WTC11 (cell line): Measurements from ENCODE around the gene DNASE1L2. TPM values are rescaled to one million over a fixed set of nuclear protein-coding genes. Genes with fewer than 3 reads are reported as not detected.

Source experiments
- AFF4 ChIP-seq: sonication (generic); formaldehyde crosslinking; IDR thresholded peaks from 2 replicates; pipeline ENCODE4 v1.8.1; 2023; ENCODE audit warnings: mild to moderate bottlenecking, missing genetic modification reagents, borderline replicate concordance
- ARID4B ChIP-seq: sonication (generic); formaldehyde crosslinking; IDR thresholded peaks from 2 replicates; pipeline ENCODE4 v1.8.0; 2023; ENCODE audit warnings: missing genetic modification reagents, mild to moderate bottlenecking, borderline replicate concordance
- ATF1 ChIP-seq: sonication (generic); formaldehyde crosslinking; IDR thresholded peaks from 2 replicates; pipeline ENCODE4 v1.8.1; 2023; ENCODE audit warnings: mild to moderate bottlenecking, moderate library complexity, missing genetic modification reagents
- FOXK1 ChIP-seq: sonication (generic); formaldehyde crosslinking; IDR thresholded peaks from 2 replicates; pipeline ENCODE4 v1.8.0; 2022; ENCODE audit warnings: mild to moderate bottlenecking, moderate library complexity, missing genetic modification reagents
- FOXP4 ChIP-seq: sonication (generic); formaldehyde crosslinking; IDR thresholded peaks from 2 replicates; pipeline ENCODE4 v1.8.0; 2022; ENCODE audit warnings: mild to moderate bottlenecking, missing genetic modification reagents
- GRHL2 ChIP-seq: fragments of 250-450 bp; sonication (Bioruptor Pico); IDR thresholded peaks from 2 replicates; pipeline ENCODE4 v1.8.0; 2022; ENCODE audit warnings: mild to moderate bottlenecking, moderate library complexity; ENCODE audit not compliant: insufficient replicate concordance, severe bottlenecking
- HMGA2 ChIP-seq: fragments of 250-450 bp; sonication (Bioruptor Pico); IDR thresholded peaks from 2 replicates; pipeline ENCODE4 v1.4.0; 2021; ENCODE audit warnings: mild to moderate bottlenecking, moderate library complexity
- KAT7 ChIP-seq: sonication (generic); formaldehyde crosslinking; IDR thresholded peaks from 2 replicates; pipeline ENCODE4 v1.8.1; 2023; ENCODE audit warnings: missing genetic modification reagents, mild to moderate bottlenecking, borderline replicate concordance
- PRRX2 ChIP-seq: fragments of 250-450 bp; sonication (Bioruptor Pico); IDR thresholded peaks from 2 replicates; pipeline ENCODE4 v1.8.0; 2021; ENCODE audit warnings: mild to moderate bottlenecking
- SMAD4 ChIP-seq: sonication (generic); formaldehyde crosslinking; IDR thresholded peaks from 2 replicates; pipeline ENCODE4 v1.8.0; 2022; ENCODE audit warnings: mild to moderate bottlenecking, missing genetic modification reagents
- TEAD1 ChIP-seq: sonication (generic); formaldehyde crosslinking; IDR thresholded peaks from 2 replicates; pipeline ENCODE4 v1.8.0; 2022; ENCODE audit warnings: mild to moderate bottlenecking, missing genetic modification reagents
- TP53 ChIP-seq: sonication (generic); formaldehyde crosslinking; IDR thresholded peaks from 2 replicates; pipeline ENCODE4 v1.8.1; 2023; ENCODE audit warnings: mild to moderate bottlenecking, missing genetic modification reagents
- USF2 ChIP-seq: sonication (generic); formaldehyde crosslinking; IDR thresholded peaks from 2 replicates; pipeline ENCODE4 v1.8.1; 2023; ENCODE audit warnings: mild to moderate bottlenecking, missing genetic modification reagents, moderate library complexity
- ZNF416 ChIP-seq: fragments of 250-450 bp; sonication (Bioruptor Pico); IDR thresholded peaks from 2 replicates; pipeline ENCODE4 v1.9.0; 2021; ENCODE audit warnings: mild to moderate bottlenecking, inconsistent platforms
- total RNA-seq: library from RNA; stranded (reverse); gene quantifications from 3 replicates; pipeline ENCODE4 v1.2.3, GENCODE V29; 2021
- TF ChIP-seq, protein P1 (sequence below): sonication (generic); formaldehyde crosslinking; conservative IDR thresholded peaks from 2 replicates; pipeline ENCODE4 v1.8.1; 2022; ENCODE audit warnings: mild to moderate bottlenecking, missing genetic modification reagents
- TF ChIP-seq, protein P2 (sequence below): sonication (generic); formaldehyde crosslinking; IDR thresholded peaks from 2 replicates; pipeline ENCODE4 v1.8.0; 2023; ENCODE audit warnings: mild to moderate bottlenecking, missing genetic modification reagents
- TF ChIP-seq, protein P3 (sequence below): sonication (generic); formaldehyde crosslinking; IDR thresholded peaks from 2 replicates; pipeline ENCODE4 v1.8.1; 2023; ENCODE audit warnings: mild to moderate bottlenecking, moderate library complexity, missing genetic modification reagents
- TF ChIP-seq, protein P4 (sequence below): sonication (generic); formaldehyde crosslinking; IDR thresholded peaks from 2 replicates; pipeline ENCODE4 v1.8.1; 2023; ENCODE audit warnings: mild to moderate bottlenecking, missing genetic modification reagents, moderate library complexity
- TF ChIP-seq, protein P5 (sequence below): sonication (generic); formaldehyde crosslinking; IDR thresholded peaks from 2 replicates; pipeline ENCODE4 v1.8.0; 2022; ENCODE audit warnings: mild to moderate bottlenecking, missing genetic modification reagents

Gene DNASE1L2
- total RNA-seq, 1 experiment from 2014 or later, result 0.66 TPM

DNA sequence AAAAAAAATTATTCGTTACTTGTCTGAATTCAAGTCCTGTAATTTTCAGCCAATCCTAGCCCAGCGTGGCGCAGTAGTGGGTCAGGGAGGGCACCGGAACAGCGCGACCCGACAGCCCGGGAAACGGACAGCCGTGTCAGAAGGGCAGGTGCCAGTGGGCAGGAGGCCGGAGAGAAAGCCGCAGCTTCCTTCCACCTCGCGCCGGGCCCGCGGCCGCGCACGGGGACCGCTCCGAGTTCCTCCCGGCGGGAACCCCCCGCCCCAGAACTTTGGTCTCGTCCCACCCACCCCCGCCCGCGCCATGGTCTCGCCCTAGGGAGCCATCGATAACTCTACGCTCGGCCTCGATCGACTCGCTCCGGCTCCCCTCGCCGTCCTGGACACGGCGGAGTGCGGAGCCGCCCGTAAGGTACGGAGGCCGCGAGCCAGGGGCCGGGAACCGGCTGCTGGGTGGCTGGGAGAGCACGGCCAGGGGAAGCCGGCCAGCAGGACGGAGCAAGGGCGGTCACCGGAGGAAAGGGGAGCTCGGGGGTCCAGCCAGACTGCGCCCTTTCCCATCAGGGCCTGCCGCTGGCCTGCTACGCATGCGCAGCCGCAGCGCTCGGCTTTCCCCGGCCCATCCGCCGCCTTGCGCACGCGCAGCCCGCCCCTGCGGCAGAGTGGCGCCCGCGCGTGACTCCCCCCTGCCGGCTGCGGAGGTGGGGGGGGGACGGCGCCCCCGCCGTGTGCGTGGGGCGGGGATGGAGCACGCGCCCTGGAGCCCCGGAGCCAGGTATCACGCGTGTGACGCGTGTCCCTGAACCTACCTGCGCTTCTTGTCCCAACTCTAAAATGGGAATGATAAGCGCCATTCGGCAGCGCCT, 30.9 kb upstream of the DNASE1L2 start, which contains the start of gene MLST8 (continued):
- TF ChIP-seq AFF4, result no peak
- TF ChIP-seq ZNF416 (CRISPR knock-in tag), result no peak
- TF ChIP-seq SMAD4 (CRISPR knock-in tag), result no peak
- no peak for TF ChIP-seq TEAD1 (CRISPR knock-in tag)
- TF ChIP-seq FOXK1 (CRISPR knock-in tag), result peak; percentile 44
- no peak for TF ChIP-seq GRHL2
- TF ChIP-seq, protein P1, sequence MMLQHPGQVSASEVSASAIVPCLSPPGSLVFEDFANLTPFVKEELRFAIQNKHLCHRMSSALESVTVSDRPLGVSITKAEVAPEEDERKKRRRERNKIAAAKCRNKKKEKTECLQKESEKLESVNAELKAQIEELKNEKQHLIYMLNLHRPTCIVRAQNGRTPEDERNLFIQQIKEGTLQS (CRISPR knock-in tag), result no peak
- TF ChIP-seq, protein P2, sequence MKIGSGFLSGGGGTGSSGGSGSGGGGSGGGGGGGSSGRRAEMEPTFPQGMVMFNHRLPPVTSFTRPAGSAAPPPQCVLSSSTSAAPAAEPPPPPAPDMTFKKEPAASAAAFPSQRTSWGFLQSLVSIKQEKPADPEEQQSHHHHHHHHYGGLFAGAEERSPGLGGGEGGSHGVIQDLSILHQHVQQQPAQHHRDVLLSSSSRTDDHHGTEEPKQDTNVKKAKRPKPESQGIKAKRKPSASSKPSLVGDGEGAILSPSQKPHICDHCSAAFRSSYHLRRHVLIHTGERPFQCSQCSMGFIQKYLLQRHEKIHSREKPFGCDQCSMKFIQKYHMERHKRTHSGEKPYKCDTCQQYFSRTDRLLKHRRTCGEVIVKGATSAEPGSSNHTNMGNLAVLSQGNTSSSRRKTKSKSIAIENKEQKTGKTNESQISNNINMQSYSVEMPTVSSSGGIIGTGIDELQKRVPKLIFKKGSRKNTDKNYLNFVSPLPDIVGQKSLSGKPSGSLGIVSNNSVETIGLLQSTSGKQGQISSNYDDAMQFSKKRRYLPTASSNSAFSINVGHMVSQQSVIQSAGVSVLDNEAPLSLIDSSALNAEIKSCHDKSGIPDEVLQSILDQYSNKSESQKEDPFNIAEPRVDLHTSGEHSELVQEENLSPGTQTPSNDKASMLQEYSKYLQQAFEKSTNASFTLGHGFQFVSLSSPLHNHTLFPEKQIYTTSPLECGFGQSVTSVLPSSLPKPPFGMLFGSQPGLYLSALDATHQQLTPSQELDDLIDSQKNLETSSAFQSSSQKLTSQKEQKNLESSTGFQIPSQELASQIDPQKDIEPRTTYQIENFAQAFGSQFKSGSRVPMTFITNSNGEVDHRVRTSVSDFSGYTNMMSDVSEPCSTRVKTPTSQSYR (CRISPR knock-in tag), result no peak
- TF ChIP-seq PRRX2 (CRISPR knock-in tag), result no peak
- no peak for TF ChIP-seq FOXP4
- TF ChIP-seq, protein P3, sequence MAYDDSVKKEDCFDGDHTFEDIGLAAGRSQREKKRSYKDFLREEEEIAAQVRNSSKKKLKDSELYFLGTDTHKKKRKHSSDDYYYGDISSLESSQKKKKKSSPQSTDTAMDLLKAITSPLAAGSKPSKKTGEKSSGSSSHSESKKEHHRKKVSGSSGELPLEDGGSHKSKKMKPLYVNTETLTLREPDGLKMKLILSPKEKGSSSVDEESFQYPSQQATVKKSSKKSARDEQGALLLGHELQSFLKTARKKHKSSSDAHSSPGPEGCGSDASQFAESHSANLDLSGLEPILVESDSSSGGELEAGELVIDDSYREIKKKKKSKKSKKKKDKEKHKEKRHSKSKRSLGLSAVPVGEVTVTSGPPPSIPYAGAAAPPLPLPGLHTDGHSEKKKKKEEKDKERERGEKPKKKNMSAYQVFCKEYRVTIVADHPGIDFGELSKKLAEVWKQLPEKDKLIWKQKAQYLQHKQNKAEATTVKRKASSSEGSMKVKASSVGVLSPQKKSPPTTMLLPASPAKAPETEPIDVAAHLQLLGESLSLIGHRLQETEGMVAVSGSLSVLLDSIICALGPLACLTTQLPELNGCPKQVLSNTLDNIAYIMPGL (CRISPR knock-in tag), result peak; percentile 61; the same call in 1 of the 2 replicates
- no peak for TF ChIP-seq HMGA2
- peak; percentile 80; the same call in 1 of the 2 replicates for TF ChIP-seq ARID4B (CRISPR knock-in tag)
- TF ChIP-seq, protein P4, sequence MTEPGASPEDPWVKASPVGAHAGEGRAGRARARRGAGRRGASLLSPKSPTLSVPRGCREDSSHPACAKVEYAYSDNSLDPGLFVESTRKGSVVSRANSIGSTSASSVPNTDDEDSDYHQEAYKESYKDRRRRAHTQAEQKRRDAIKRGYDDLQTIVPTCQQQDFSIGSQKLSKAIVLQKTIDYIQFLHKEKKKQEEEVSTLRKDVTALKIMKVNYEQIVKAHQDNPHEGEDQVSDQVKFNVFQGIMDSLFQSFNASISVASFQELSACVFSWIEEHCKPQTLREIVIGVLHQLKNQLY (CRISPR knock-in tag), result no peak
- TF ChIP-seq, protein P5, sequence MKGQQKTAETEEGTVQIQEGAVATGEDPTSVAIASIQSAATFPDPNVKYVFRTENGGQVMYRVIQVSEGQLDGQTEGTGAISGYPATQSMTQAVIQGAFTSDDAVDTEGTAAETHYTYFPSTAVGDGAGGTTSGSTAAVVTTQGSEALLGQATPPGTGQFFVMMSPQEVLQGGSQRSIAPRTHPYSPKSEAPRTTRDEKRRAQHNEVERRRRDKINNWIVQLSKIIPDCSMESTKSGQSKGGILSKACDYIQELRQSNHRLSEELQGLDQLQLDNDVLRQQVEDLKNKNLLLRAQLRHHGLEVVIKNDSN (CRISPR knock-in tag), result peak; percentile 16; the same call in 1 of the 2 replicates
- peak; percentile 64; the same call in 1 of the 2 replicates for TF ChIP-seq TP53
- TF ChIP-seq KAT7 (CRISPR knock-in tag), result peak; percentile 38; the same call in 1 of the 2 replicates
- peak; percentile 71 for TF ChIP-seq USF2 (CRISPR knock-in tag)
- 0 out of 2 replicates have a peak, but pooled peaks have one; percentile 73 for TF ChIP-seq ATF1 (CRISPR knock-in tag)
